Amniotic stem cell (primary cell): Measurements from ENCODE around the gene NNMT.

Experiments used
- DNase-seq: peaks from one replicate; lab custom pipeline; 2025; lab: John Stamatoyannopoulos, UW

NNMT gene

GRCh38 chr11:114348200-114349191 is 52.3 kb downstream of the NNMT start:
- DNase-seq = peak; percentile 72

- no peak for DNase-seq
These were observed 53.8 kb downstream of the NNMT start for GRCh38 chr11:114350022-114350421.

- DNase-seq = no peak
These were observed 57.2 kb downstream of the NNMT start for GRCh38 chr11:114353443-114353842.

- DNase-seq = peak; percentile 32
These were observed 57.9 kb downstream of the NNMT start for GRCh38 chr11:114354076-114354475.

- DNase-seq = no peak
These were observed 62.5 kb downstream of the NNMT start for GRCh38 chr11:114358716-114359115.

GRCh38 chr11:114359342-114359741 is 63.1 kb downstream of the NNMT start:
- DNase-seq = no peak

GRCh38 chr11:114362326-114362725 is 66.1 kb downstream of the NNMT start:
- DNase-seq = no peak

- DNase-seq = no peak
These were observed 66.8 kb downstream of the NNMT start for GRCh38 chr11:114362958-114363357.
